Adrenal gland (tissue), 5 donors: ENCODE data around the gene ANKRD17.

Experiments used
- CTCF ChIP-seq, 6 experiments: fragments of 450-650 bp in 4 of 6; fragments of 200-600 bp in 2 of 6; sonication (generic) in 1 of 6; IDR thresholded peaks; 1 replicate in 5 of 6; 2 replicates in 1 of 6; pipeline versions ENCODE4 v1.5.1 to v1.8.0; 2016 to 2021; ENCODE audit warnings: antibody characterized with exemption in 6 of 6, mild to moderate bottlenecking in 2 of 6, moderate library complexity in 1 of 6
- POLR2A ChIP-seq, 2 donors: fragments of 450-650 bp; IDR thresholded peaks; one replicate each; pipeline ENCODE4 v1.6.1; 2017; ENCODE audit warnings: antibody characterized with exemption in 2 of 2, mild to moderate bottlenecking in 2 of 2, moderate library complexity in 1 of 2
- donor health status: DM: no; HTN: no; CAD: no.

GRCh38 chr4:73053076-73053475, 205.5 kb downstream of the ANKRD17 start:
- TF ChIP-seq CTCF (IDR thresholded peaks at IDR 0.05) (no peak), POLR2A (IDR thresholded peaks at IDR 0.05) (no peak)
